ENCODE measurements around the gene MFSD12.

DNA sequence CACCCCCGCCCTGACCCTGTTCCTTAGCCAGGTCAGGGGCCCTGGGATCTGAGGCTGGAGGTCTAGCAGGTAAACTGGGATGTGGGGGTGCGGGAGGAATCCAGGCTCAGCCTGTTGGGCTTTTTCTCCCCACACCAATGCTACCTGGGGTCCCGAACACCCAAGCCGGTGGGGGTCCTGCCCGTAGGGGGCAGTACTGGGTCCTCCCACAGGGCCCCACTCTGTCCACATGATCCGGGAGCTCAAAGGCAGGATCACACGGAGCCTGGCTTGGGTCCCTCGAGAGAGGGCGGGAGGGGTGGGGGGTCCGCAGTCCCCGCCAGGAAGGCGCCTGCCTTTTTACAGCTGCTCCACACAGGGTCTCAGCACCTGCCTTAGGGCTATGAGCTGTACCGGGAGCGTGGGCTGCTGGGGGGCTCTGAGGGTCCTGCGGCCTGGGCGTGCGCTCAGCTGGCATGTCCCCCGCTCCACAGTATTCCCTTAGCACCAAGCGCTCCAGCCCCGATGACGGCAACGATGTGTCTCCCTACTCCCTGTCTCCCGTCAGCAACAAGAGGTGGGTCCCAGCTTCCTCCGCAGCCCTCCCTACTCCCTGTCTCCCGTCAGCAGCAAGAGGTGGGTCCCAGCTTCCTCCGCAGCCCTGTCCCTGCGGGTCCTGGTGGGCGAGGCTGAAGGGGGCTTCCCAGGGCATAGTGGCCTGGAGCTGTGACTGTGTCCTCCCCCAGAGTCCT is 30.7 kb downstream of the MFSD12 start:
- TF ChIP-seq, protein P1, sequence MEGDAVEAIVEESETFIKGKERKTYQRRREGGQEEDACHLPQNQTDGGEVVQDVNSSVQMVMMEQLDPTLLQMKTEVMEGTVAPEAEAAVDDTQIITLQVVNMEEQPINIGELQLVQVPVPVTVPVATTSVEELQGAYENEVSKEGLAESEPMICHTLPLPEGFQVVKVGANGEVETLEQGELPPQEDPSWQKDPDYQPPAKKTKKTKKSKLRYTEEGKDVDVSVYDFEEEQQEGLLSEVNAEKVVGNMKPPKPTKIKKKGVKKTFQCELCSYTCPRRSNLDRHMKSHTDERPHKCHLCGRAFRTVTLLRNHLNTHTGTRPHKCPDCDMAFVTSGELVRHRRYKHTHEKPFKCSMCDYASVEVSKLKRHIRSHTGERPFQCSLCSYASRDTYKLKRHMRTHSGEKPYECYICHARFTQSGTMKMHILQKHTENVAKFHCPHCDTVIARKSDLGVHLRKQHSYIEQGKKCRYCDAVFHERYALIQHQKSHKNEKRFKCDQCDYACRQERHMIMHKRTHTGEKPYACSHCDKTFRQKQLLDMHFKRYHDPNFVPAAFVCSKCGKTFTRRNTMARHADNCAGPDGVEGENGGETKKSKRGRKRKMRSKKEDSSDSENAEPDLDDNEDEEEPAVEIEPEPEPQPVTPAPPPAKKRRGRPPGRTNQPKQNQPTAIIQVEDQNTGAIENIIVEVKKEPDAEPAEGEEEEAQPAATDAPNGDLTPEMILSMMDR (IDR thresholded peaks at IDR 0.05), result peak in 1 of 12 donors; percentile 7
- TF ChIP-seq POLR2A (IDR thresholded peaks at IDR 0.05), result no peak

All from heart left ventricle (tissue), 13 donors.